LNCaP clone FGC (cell line): ENCODE data around the gene NPAS3.

Experiments used
- DNase-seq: peaks from one replicate; pipeline ENCODE4 v3.0.0-alpha.2; 2011; ENCODE audit warnings: low read depth
- H3K4me3 ChIP-seq: 2 replicates; pipeline ENCODE4 v1.5.1; 2011; ENCODE audit warnings: mild to moderate bottlenecking, low read depth, low read length, control low read depth
- TF ChIP-seq, protein P1 (sequence below): IDR thresholded peaks from 2 replicates; pipeline ENCODE4 v1.5.1; 2012; ENCODE audit warnings: mild to moderate bottlenecking; ENCODE audit not compliant: control insufficient read depth, insufficient read depth; ENCODE audit errors: extremely low read depth

The NPAS3 gene

GRCh38 chr14:33699300-33699983 lies 760.8 kb downstream of the NPAS3 start:
- TF ChIP-seq, protein P1, sequence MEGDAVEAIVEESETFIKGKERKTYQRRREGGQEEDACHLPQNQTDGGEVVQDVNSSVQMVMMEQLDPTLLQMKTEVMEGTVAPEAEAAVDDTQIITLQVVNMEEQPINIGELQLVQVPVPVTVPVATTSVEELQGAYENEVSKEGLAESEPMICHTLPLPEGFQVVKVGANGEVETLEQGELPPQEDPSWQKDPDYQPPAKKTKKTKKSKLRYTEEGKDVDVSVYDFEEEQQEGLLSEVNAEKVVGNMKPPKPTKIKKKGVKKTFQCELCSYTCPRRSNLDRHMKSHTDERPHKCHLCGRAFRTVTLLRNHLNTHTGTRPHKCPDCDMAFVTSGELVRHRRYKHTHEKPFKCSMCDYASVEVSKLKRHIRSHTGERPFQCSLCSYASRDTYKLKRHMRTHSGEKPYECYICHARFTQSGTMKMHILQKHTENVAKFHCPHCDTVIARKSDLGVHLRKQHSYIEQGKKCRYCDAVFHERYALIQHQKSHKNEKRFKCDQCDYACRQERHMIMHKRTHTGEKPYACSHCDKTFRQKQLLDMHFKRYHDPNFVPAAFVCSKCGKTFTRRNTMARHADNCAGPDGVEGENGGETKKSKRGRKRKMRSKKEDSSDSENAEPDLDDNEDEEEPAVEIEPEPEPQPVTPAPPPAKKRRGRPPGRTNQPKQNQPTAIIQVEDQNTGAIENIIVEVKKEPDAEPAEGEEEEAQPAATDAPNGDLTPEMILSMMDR: no peak
- H3K4me3 ChIP-seq: no peak overlapping the region
- DNase-seq: no peak

GRCh38 chr14:33700052-33700451 lies 761.4 kb downstream of the NPAS3 start:
- TF ChIP-seq, protein P1: no peak
- no peak overlapping the region for H3K4me3 ChIP-seq
- DNase-seq: no peak

DNA sequence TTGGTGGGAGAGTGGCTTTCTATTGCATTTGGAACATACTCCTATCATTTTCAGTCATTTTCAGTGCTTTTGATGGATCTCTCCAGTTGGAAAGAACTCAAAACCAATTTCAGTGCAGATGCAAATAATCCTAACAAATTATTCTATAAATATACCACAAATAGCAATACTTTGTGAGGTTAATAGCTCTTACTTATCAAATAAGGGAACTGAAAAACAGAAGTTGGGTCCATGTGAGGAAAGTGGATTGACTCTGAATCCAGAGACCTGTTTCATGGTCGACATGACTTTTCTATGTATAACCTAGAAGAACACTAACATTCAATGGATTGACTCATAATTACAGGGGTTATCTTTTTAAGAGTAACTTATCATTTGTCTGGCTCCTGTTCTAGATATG lies 763.6 kb downstream of the NPAS3 start:
- DNase-seq: no peak
- no peak overlapping the region for H3K4me3 ChIP-seq
- TF ChIP-seq, protein P1: no peak

GRCh38 chr14:33704481-33704880 lies 765.8 kb downstream of the NPAS3 start:
- H3K4me3 ChIP-seq: 0 out of 2 replicates have a peak overlapping the region, but pooled peaks have one; percentile 4
- TF ChIP-seq, protein P1: no peak
- peak; percentile 85 for DNase-seq

DNA sequence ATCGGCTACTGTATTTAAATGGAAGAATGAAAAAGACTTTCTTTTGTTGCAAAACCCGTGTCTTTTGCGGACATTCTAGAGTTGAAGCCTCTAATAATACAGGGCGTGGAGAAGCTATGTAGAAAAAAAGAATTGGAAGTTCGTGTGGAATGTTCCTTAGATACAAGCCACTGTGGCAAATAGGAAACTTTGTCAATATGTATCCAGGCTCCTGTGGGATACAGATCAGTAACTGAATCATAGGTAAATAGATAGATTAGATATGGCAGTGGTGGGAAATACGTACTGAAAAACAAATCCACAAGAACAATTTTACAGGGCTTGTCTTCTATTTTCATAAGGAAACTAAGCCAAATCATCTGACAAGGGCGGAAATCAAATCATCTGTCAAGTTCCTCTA lies 766.8 kb downstream of the NPAS3 start:
- peak; percentile 89 for DNase-seq
- 0 out of 2 replicates have a peak overlapping the region, but pooled peaks have one; percentile 4 for H3K4me3 ChIP-seq
- TF ChIP-seq, protein P1: no peak

GRCh38 chr14:33707716-33708115 lies 769.0 kb downstream of the NPAS3 start:
- DNase-seq: no peak
- TF ChIP-seq, protein P1: no peak
- no peak overlapping the region for H3K4me3 ChIP-seq

DNA sequence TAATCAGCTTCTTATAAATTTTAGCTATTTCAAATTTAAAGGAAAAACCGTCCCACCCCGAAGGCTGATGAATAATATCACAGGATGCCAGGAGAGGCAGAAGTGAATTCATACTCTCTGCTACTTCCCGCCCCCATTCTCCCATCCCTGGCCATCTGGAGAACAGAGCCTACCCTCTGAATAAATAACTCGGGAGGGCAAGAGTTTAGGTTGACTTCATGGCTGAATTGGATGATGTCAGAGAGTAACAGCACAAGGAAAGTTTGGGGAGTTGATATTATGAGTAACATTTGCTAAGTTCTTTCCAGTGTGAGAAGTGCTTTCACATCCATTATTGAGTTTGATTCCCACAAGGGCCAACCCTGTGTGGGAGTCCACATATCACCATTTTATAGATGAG lies 770.6 kb downstream of the NPAS3 start:
- no peak for DNase-seq
- TF ChIP-seq, protein P1: no peak
- no peak overlapping the region for H3K4me3 ChIP-seq
